Measurements from ENCODE around the gene ZRANB3.
"Not testable (repeated sequence)": the region's sequence is repeated elsewhere in the genome, so short reads cannot be mapped to it uniquely, and the experiment has no call there.

The ZRANB3 gene

DNA sequence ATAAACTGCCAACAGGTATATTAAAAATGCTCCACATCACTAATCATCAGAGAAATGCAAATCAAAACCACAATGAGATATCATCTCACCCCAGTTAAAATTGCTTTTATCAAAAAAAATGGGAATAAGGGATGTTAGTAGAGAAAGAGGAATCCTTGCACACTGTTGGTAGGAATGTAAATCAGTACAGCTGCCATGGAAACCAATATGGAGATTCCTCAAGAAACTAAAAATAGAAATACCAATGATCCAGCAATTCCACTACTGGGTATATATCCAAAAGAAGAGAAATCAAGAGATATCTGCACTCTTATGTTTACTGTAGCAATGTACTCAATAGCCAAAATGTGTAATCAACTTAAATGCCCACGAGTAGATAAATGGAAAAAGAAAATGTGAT is 40.6 kb downstream of the ZRANB3 start:
- Histone ChIP-seq H3K9ac (ENCODE audit: low read length in 2 of 2) (no peak overlapping the region), H3K4me1 (ENCODE audit: control insufficient read depth, insufficient read depth, low read length) (no peaks in the 10 kb centered on the region), H3K4me3 (ENCODE audit: low read length in 2 of 2) (no peak overlapping the region), H3K27ac (ENCODE audit: low read length) (no peak overlapping the region), H3K9me3 (ENCODE audit: control insufficient read depth in 2 of 2, low read length in 2 of 2) (peaks cover 0 to 2% of the 10 kb centered on the region in 2 donors), H3K36me3 (ENCODE audit: control insufficient read depth in 2 of 2, insufficient read depth in 2 of 2, low read length in 2 of 2) (no peaks in the 10 kb centered on the region), H3K27me3 (ENCODE audit: control insufficient read depth in 1 of 2, insufficient read depth in 2 of 2, low read length in 2 of 2) (no peaks in the 10 kb centered on the region)

DNA sequence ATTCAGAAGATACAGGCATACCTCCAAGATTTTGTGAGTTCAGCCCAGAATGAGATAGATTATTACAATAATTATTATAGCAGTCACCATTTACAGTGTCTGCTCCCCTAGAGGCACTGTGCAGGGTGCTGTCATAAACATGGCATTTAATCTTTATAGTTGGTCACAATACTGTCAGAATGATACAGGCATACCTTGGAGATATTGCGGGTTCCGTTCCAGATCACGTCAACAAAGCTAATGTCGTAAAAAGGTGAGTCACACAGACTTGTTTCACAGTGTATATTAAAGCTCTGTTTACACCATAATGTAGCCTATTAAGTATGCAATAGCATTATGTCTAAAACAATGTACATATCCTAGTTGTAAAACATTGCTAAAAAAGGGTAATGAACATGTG is 45.6 kb downstream of the ZRANB3 start:
- no peak overlapping the region for H3K27ac ChIP-seq (ENCODE audit: low read length)
- peaks cover 0 to 2% of the 10 kb centered on the region in 2 donors for H3K9me3 ChIP-seq (ENCODE audit: control insufficient read depth in 2 of 2, low read length in 2 of 2)
- no peak overlapping the region for H3K4me3 ChIP-seq (ENCODE audit: low read length in 2 of 2)

DNA sequence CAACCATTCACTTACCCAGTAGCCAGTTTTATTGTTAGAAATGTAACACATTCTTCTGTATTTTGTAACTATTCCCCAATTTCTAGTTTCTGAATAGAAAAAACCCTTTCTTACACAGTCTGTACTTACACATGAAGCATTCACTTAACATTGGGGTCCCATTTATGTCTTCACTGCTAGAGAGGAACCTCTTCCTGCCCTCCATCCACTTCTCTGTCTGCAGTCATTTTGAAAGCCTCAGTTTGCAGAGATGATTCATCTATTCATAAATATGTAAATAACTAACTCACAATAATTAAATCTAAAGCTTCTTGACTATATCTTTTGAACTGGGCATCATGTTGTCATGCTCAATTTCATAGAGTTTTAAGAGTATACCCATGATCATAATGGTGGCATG is 55.9 kb downstream of the ZRANB3 start:
- Histone ChIP-seq H3K36me3 (ENCODE audit: control insufficient read depth in 2 of 2, insufficient read depth in 2 of 2, low read length in 2 of 2) (no peaks in the 10 kb centered on the region), H3K4me3 (ENCODE audit: low read length in 2 of 2) (no peak overlapping the region), H3K9me3 (ENCODE audit: control insufficient read depth in 2 of 2, low read length in 2 of 2) (no peaks in the 10 kb centered on the region), H3K4me1 (ENCODE audit: control insufficient read depth, insufficient read depth, low read length) (no peaks in the 10 kb centered on the region), H3K27ac (ENCODE audit: low read length) (no peak overlapping the region), H3K9ac (ENCODE audit: low read length in 2 of 2) (no peak overlapping the region), H3K27me3 (ENCODE audit: control insufficient read depth in 1 of 2, insufficient read depth in 2 of 2, low read length in 2 of 2) (no peaks in the 10 kb centered on the region)

More for the DNA sequence above, 45.6 kb downstream of the ZRANB3 start:
- Histone ChIP-seq H3K4me1 (ENCODE audit: control insufficient read depth, insufficient read depth, low read length) (no peaks in the 10 kb centered on the region), H3K36me3 (ENCODE audit: control insufficient read depth in 2 of 2, insufficient read depth in 2 of 2, low read length in 2 of 2) (no peaks in the 10 kb centered on the region), H3K9ac (ENCODE audit: low read length in 2 of 2) (no peak overlapping the region), H3K27me3 (ENCODE audit: control insufficient read depth in 1 of 2, insufficient read depth in 2 of 2, low read length in 2 of 2) (no peaks in the 10 kb centered on the region)

DNA sequence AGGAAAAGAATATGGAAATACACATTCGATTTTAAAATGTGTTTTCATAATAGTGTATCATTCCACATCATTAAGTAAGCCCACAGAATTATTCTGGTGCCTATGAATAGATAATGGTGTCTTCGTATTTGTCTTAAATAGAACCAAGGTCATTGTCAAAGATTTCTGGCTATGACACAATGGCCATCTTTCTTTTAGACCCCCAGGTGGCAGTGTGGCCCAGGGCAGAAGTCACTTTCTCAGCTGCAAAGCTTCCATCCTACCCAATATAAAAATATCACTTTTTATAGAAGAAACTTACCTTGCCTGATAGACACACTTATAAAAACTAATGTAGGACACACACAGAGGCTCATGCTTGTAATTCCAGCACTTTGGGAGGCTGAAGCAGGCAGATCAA is 57.5 kb downstream of the ZRANB3 start:
- Histone ChIP-seq H3K9ac (ENCODE audit: low read length in 2 of 2) (no peak overlapping the region), H3K36me3 (ENCODE audit: control insufficient read depth in 2 of 2, insufficient read depth in 2 of 2, low read length in 2 of 2) (no peaks in the 10 kb centered on the region), H3K27me3 (ENCODE audit: control insufficient read depth in 1 of 2, insufficient read depth in 2 of 2, low read length in 2 of 2) (no peaks in the 10 kb centered on the region), H3K4me1 (ENCODE audit: control insufficient read depth, insufficient read depth, low read length) (no peaks in the 10 kb centered on the region), H3K4me3 (ENCODE audit: low read length in 2 of 2) (no peak overlapping the region), H3K27ac (ENCODE audit: low read length) (no peak overlapping the region), H3K9me3 (ENCODE audit: control insufficient read depth in 2 of 2, low read length in 2 of 2) (no peaks in the 10 kb centered on the region)

DNA sequence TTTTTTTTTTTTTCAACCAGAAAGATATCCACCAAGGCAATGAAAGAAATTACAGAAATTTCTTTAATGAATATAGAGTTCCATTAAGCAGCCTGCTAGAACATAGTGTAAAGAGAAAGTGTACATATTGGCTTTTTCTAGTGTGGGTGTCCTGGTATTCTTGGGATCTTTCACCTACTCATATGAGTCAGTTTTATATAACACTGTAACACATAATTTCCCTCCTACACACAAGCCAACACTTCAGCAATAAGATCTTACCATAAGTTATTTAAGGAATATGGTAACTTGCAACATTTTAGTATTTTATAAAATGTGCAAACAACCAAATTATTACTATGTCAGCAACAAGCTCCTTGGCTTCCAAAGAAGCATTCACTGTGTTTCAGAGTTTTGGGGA is 59.9 kb downstream of the ZRANB3 start:
- Histone ChIP-seq H3K36me3 (ENCODE audit: control insufficient read depth in 2 of 2, insufficient read depth in 2 of 2, low read length in 2 of 2) (no peaks in the 10 kb centered on the region), H3K27me3 (ENCODE audit: control insufficient read depth in 1 of 2, insufficient read depth in 2 of 2, low read length in 2 of 2) (no peaks in the 10 kb centered on the region), H3K9me3 (ENCODE audit: control insufficient read depth in 2 of 2, low read length in 2 of 2) (no peaks in the 10 kb centered on the region), H3K4me3 (ENCODE audit: low read length in 2 of 2) (no peak overlapping the region), H3K9ac (ENCODE audit: low read length in 2 of 2) (no peak overlapping the region), H3K27ac (ENCODE audit: low read length) (no peak overlapping the region), H3K4me1 (ENCODE audit: control insufficient read depth, insufficient read depth, low read length) (no peaks in the 10 kb centered on the region)

DNA sequence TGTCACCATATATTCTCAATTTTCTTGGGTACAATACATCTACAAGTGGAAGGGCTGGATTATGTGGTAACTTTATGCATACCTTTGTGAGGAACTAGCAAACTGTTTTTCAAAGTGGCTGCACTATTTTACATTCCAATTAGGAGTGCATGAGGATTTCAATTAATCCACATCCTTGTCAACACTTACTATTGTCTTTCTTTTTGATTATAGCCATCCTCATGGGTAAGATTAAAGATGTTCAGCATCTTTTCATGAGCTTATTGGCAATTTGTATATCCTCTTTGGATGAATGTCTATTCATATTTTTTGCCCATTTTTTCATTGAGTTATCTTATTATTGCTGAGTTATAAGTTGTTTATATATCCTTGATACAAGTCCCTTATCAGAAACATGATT is 73.7 kb downstream of the ZRANB3 start:
- no peaks in the 10 kb centered on the region for H3K4me1 ChIP-seq (ENCODE audit: control insufficient read depth, insufficient read depth, low read length)
- no peaks in the 10 kb centered on the region for H3K36me3 ChIP-seq (ENCODE audit: control insufficient read depth in 2 of 2, insufficient read depth in 2 of 2, low read length in 2 of 2)
- peaks cover 0 to 4% of the 10 kb centered on the region in 2 donors for H3K9me3 ChIP-seq (ENCODE audit: control insufficient read depth in 2 of 2, low read length in 2 of 2)
- no peaks in the 10 kb centered on the region for H3K27me3 ChIP-seq (ENCODE audit: control insufficient read depth in 1 of 2, insufficient read depth in 2 of 2, low read length in 2 of 2)
- no peak overlapping the region for H3K4me3 ChIP-seq (ENCODE audit: low read length in 2 of 2)
- no peak overlapping the region for H3K27ac ChIP-seq (ENCODE audit: low read length)
- no peak overlapping the region for H3K9ac ChIP-seq (ENCODE audit: low read length in 2 of 2)

DNA sequence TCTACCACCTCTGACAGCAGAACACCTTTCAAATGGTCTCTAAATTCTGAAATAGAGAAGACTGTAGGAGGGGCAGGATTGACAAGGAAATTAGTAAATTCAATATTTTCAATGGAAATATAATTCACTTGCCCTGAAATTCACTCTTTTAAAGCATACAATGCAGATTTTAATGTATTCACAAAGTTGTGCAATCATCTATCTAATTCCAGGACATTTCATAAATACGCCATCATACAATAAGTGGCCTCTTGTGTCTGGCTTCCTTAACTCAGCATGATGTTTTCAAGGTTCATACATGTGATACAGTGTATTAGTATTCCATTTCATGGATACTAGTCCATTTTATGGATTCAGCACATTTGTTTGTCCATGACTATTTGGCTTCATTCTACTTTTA is 74.2 kb downstream of the ZRANB3 start:
- H3K27me3 ChIP-seq (ENCODE audit: control insufficient read depth in 1 of 2, insufficient read depth in 2 of 2, low read length in 2 of 2) = no peaks in the 10 kb centered on the region
- H3K27ac ChIP-seq (ENCODE audit: low read length) = no peak overlapping the region
- H3K4me3 ChIP-seq (ENCODE audit: low read length in 2 of 2) = no peak overlapping the region
- no peaks in the 10 kb centered on the region for H3K4me1 ChIP-seq (ENCODE audit: control insufficient read depth, insufficient read depth, low read length)
- peaks cover 0 to 4% of the 10 kb centered on the region in 2 donors for H3K9me3 ChIP-seq (ENCODE audit: control insufficient read depth in 2 of 2, low read length in 2 of 2)
- H3K36me3 ChIP-seq (ENCODE audit: control insufficient read depth in 2 of 2, insufficient read depth in 2 of 2, low read length in 2 of 2) = no peaks in the 10 kb centered on the region
- H3K9ac ChIP-seq (ENCODE audit: low read length in 2 of 2) = no peak overlapping the region

DNA sequence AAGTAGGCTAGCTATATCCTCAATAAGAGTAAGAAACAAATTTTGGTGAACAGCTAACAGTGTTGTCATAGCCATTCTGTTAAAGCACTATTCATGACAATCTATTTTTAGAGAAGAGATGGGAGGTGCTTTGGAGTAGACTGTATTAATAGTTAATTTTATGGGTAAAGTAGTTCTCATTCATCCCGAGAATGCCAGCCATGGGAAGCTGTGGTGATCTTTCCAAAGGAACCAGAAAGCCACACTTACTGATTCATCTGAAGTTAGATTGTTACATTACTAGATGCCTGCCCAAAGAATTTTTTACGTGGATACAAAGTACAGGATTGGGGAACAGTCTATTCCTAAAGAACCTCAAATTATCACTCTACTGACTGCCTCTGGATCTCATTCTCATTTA is 74.6 kb downstream of the ZRANB3 start:
- Histone ChIP-seq H3K4me1 (ENCODE audit: control insufficient read depth, insufficient read depth, low read length) (no peaks in the 10 kb centered on the region), H3K36me3 (ENCODE audit: control insufficient read depth in 2 of 2, insufficient read depth in 2 of 2, low read length in 2 of 2) (no peaks in the 10 kb centered on the region), H3K4me3 (ENCODE audit: low read length in 2 of 2) (no peak overlapping the region), H3K9ac (ENCODE audit: low read length in 2 of 2) (no peak overlapping the region), H3K27me3 (ENCODE audit: control insufficient read depth in 1 of 2, insufficient read depth in 2 of 2, low read length in 2 of 2) (no peaks in the 10 kb centered on the region), H3K9me3 (ENCODE audit: control insufficient read depth in 2 of 2, low read length in 2 of 2) (peaks cover 0 to 4% of the 10 kb centered on the region in 2 donors), H3K27ac (ENCODE audit: low read length) (no peak overlapping the region)

DNA sequence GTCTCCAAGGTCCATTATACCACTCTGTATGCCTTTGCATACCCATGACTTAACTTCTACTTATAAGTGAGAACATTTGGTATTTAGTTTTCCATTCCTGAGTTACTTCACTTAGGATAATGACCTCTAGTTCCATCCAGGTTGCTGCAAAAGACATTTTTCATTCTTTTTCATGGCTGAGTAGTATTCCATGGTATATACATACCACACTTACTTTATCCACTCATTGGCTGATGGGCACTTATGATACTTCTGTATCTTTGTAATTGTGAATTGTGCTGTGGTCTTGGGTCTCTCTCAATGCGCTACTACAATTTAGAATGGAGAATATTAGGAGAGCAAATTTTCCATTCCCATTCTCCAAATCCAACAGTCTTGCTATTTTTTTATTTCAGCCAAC is 76.4 kb downstream of the ZRANB3 start:
- no peaks in the 10 kb centered on the region for H3K36me3 ChIP-seq (ENCODE audit: control insufficient read depth in 2 of 2, insufficient read depth in 2 of 2, low read length in 2 of 2)
- H3K9ac ChIP-seq (ENCODE audit: low read length in 2 of 2) = no peak overlapping the region
- no peak overlapping the region for H3K27ac ChIP-seq (ENCODE audit: low read length)
- H3K4me3 ChIP-seq (ENCODE audit: low read length in 2 of 2) = no peak overlapping the region
- peaks cover 0 to 4% of the 10 kb centered on the region in 2 donors for H3K9me3 ChIP-seq (ENCODE audit: control insufficient read depth in 2 of 2, low read length in 2 of 2)
- no peaks in the 10 kb centered on the region for H3K4me1 ChIP-seq (ENCODE audit: control insufficient read depth, insufficient read depth, low read length)
- H3K27me3 ChIP-seq (ENCODE audit: control insufficient read depth in 1 of 2, insufficient read depth in 2 of 2, low read length in 2 of 2) = no peaks in the 10 kb centered on the region

DNA sequence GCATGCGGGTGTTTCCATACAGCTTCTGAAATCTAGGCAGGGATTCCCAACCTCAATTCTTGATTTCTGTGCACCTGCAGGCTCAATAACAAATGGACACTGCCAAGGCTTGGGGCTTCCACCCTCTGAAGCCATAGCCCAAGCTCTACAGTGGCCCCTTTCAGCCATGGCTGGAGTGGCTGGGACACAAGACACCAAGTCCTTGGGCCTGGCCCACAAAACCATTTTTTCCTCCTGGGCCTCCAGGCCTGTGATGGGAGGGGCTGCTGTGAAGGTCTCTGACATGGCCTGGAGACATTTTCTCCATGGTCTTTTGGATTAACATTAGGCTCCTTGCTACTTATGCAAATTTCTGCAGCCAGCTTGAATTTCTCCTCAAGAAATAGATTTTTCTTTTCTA is 78.0 kb downstream of the ZRANB3 start:
- not testable (repeated sequence) for H3K4me3 ChIP-seq (ENCODE audit: low read length in 2 of 2); H3K27ac ChIP-seq (ENCODE audit: low read length); H3K9ac ChIP-seq (ENCODE audit: low read length in 2 of 2); H3K9me3 ChIP-seq (ENCODE audit: control insufficient read depth in 2 of 2, low read length in 2 of 2); H3K4me1 ChIP-seq (ENCODE audit: control insufficient read depth, insufficient read depth, low read length); H3K36me3 ChIP-seq (ENCODE audit: control insufficient read depth in 2 of 2, insufficient read depth in 2 of 2, low read length in 2 of 2); H3K27me3 ChIP-seq (ENCODE audit: control insufficient read depth in 1 of 2, insufficient read depth in 2 of 2, low read length in 2 of 2)

DNA sequence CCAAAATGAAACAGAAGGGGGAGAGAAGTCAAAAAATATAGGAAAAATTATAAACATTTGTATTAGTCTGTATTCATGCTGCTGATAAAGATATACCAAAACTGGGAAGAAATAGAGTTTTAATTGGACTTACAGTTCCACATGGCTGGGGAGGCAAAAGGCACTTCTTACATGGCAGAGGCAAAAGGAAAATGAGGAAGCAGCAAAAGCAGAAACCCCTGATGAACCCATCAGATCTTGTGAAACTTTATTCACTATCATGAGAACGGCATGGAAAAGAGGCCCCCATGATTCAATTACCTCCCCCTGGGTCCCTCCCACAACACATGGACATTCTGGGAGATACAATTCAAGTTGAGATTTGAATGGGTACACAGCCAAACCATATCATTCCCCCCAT is 79.1 kb downstream of the ZRANB3 start:
- no peak overlapping the region for H3K27ac ChIP-seq (ENCODE audit: low read length)
- H3K4me3 ChIP-seq (ENCODE audit: low read length in 2 of 2) = no peak overlapping the region
- no peaks in the 10 kb centered on the region for H3K4me1 ChIP-seq (ENCODE audit: control insufficient read depth, insufficient read depth, low read length)
- H3K9me3 ChIP-seq (ENCODE audit: control insufficient read depth in 2 of 2, low read length in 2 of 2) = peaks cover 0 to 4% of the 10 kb centered on the region in 2 donors
- H3K9ac ChIP-seq (ENCODE audit: low read length in 2 of 2) = no peak overlapping the region
- no peaks in the 10 kb centered on the region for H3K36me3 ChIP-seq (ENCODE audit: control insufficient read depth in 2 of 2, insufficient read depth in 2 of 2, low read length in 2 of 2)
- H3K27me3 ChIP-seq (ENCODE audit: control insufficient read depth in 1 of 2, insufficient read depth in 2 of 2, low read length in 2 of 2) = no peaks in the 10 kb centered on the region

DNA sequence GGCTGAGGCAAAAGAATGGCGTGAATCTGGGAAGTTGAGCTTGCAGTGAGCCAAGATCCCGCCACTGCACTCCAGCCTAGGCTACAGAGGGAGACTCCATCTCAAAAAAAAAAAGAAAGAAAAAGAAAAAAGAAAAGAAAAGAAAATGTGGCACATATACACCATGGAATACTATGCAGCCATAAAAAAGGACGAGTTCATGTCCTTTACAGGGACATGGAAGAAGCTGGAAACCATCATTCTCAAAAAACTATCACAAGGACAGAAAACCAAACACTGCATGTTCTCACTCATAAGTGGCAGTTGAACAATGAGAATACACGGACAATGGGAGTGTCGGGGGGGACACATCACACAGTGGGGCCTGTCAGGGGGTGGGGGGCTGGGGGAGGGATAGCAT is 88.0 kb downstream of the ZRANB3 start:
- H3K9ac ChIP-seq (ENCODE audit: low read length in 2 of 2); H3K9me3 ChIP-seq (ENCODE audit: control insufficient read depth in 2 of 2, low read length in 2 of 2); H3K36me3 ChIP-seq (ENCODE audit: control insufficient read depth in 2 of 2, insufficient read depth in 2 of 2, low read length in 2 of 2); H3K27me3 ChIP-seq (ENCODE audit: control insufficient read depth in 1 of 2, insufficient read depth in 2 of 2, low read length in 2 of 2); H3K27ac ChIP-seq (ENCODE audit: low read length); H3K4me3 ChIP-seq (ENCODE audit: low read length in 2 of 2); H3K4me1 ChIP-seq (ENCODE audit: control insufficient read depth, insufficient read depth, low read length): not testable (repeated sequence)
